H9 (cell line): ENCODE results near the gene SPATA6L. TPM values are rescaled to one million over a fixed set of nuclear protein-coding genes. Genes with fewer than 3 reads are reported as not detected.

Source experiments
- DNase-seq: peaks from one replicate; pipeline ENCODE4 v3.0.0-alpha.2; 2017
- H2AFZ ChIP-seq: one replicate; pipeline ENCODE4 v1.6.1; 2013; ENCODE audit warnings: mild to moderate bottlenecking, low read length, control low read depth, moderate library complexity
- H2AK5ac ChIP-seq: 2 replicates; pipeline ENCODE4 v1.6.1; 2013; ENCODE audit warnings: low read length, control low read depth, mixed read lengths; ENCODE audit not compliant: insufficient read length
- H2BK120ac ChIP-seq: one replicate; pipeline ENCODE4 v1.6.1; 2013; ENCODE audit warnings: low read depth, mild to moderate bottlenecking, low read length, control low read depth, inconsistent platforms; ENCODE audit not compliant: poor library complexity, severe bottlenecking
- H2BK12ac ChIP-seq: 2 replicates; pipeline ENCODE4 v1.6.1; 2013; ENCODE audit warnings: low read length, control low read depth, mixed read lengths, low read depth; ENCODE audit not compliant: insufficient read length
- H2BK15ac ChIP-seq: 2 replicates; pipeline ENCODE4 v1.6.1; 2013; ENCODE audit warnings: low read depth, low read length, control low read depth
- H2BK20ac ChIP-seq: one replicate; pipeline ENCODE4 v1.6.1; 2013; ENCODE audit warnings: low read depth, mild to moderate bottlenecking, low read length, control low read depth, inconsistent platforms; ENCODE audit not compliant: poor library complexity, severe bottlenecking
- H2BK5ac ChIP-seq: 2 replicates; pipeline ENCODE4 v1.6.1; 2013; ENCODE audit warnings: low read length, control low read depth, mixed read lengths; ENCODE audit not compliant: insufficient read length
- H3K14ac ChIP-seq: 2 replicates; pipeline ENCODE4 v1.6.1; 2013; ENCODE audit warnings: low read length, control low read depth; ENCODE audit not compliant: insufficient read depth
- H3K18ac ChIP-seq: 2 replicates; pipeline ENCODE4 v1.6.1; 2013; ENCODE audit warnings: low read depth, mild to moderate bottlenecking, mixed read lengths, low read length, control low read depth; ENCODE audit not compliant: insufficient read length
- H3K23ac ChIP-seq: 2 replicates; pipeline ENCODE4 v1.6.1; 2013; ENCODE audit warnings: low read length, control low read depth, mixed read lengths, low read depth; ENCODE audit not compliant: insufficient read length
- H3K23me2 ChIP-seq: 2 replicates; pipeline ENCODE4 v1.6.1; 2013; ENCODE audit warnings: low read depth, mild to moderate bottlenecking, mixed read lengths, low read length, control low read depth; ENCODE audit not compliant: insufficient read length, poor library complexity, severe bottlenecking
- H3K27ac ChIP-seq: 2 replicates; pipeline ENCODE4 v1.5.1; 2013; ENCODE audit warnings: low read length, control low read depth, mixed read lengths, low read depth; ENCODE audit not compliant: insufficient read length
- H3K27me3 ChIP-seq: 2 replicates; pipeline ENCODE4 v1.6.1; 2013; ENCODE audit warnings: low read length, control low read depth, inconsistent platforms; ENCODE audit not compliant: insufficient read depth
- H3K4ac ChIP-seq: 2 replicates; pipeline ENCODE4 v1.6.1; 2013; ENCODE audit warnings: low read depth, mild to moderate bottlenecking, control low read depth, inconsistent platforms, low read length, moderate library complexity
- H3K4me1 ChIP-seq: 2 replicates; pipeline ENCODE4 v1.6.1; 2013; ENCODE audit warnings: low read length, control low read depth, inconsistent platforms; ENCODE audit not compliant: insufficient read depth
- H3K4me2 ChIP-seq: 2 replicates; pipeline ENCODE4 v1.6.1; 2013; ENCODE audit warnings: low read length, control low read depth, mixed read lengths; ENCODE audit not compliant: insufficient read length, insufficient read depth
- H3K56ac ChIP-seq: 2 replicates; pipeline ENCODE4 v1.6.1; 2013; ENCODE audit warnings: low read depth, mild to moderate bottlenecking, mixed read lengths, low read length, control low read depth; ENCODE audit not compliant: insufficient read length
- H3K79me1 ChIP-seq: 2 replicates; pipeline ENCODE4 v1.6.1; 2013; ENCODE audit warnings: low read depth, mild to moderate bottlenecking, moderate library complexity, low read length, control low read depth, inconsistent platforms; ENCODE audit not compliant: insufficient read depth, poor library complexity, severe bottlenecking
- H3K79me2 ChIP-seq: 2 replicates; pipeline ENCODE4 v1.6.1; 2013; ENCODE audit warnings: low read length, control low read depth, inconsistent platforms; ENCODE audit not compliant: insufficient read depth
- H3K9ac ChIP-seq: 2 replicates; pipeline ENCODE4 v1.6.1; 2013; ENCODE audit warnings: low read length, control low read depth, mixed read lengths; ENCODE audit not compliant: insufficient read length; ENCODE audit errors: extremely low read depth
- H3K9me3 ChIP-seq: one replicate; pipeline ENCODE4 v1.6.1; 2013; ENCODE audit warnings: low read depth, low read length, inconsistent platforms; ENCODE audit not compliant: control insufficient read depth
- H3T11ph ChIP-seq: one replicate; pipeline ENCODE4 v1.6.1; 2013; ENCODE audit warnings: mild to moderate bottlenecking, low read length, control low read depth, inconsistent platforms
- H4K20me1 ChIP-seq: one replicate; pipeline ENCODE4 v1.6.1; 2013; ENCODE audit not compliant: control insufficient read depth, insufficient read length, insufficient read depth
- H4K5ac ChIP-seq: 2 replicates; pipeline ENCODE4 v1.6.1; 2013; ENCODE audit warnings: low read depth, mild to moderate bottlenecking, mixed read lengths, low read length, control low read depth; ENCODE audit not compliant: insufficient read length
- H4K8ac ChIP-seq: replicated peaks from 2 replicates; pipeline ENCODE4 v1.6.1; 2013; ENCODE audit warnings: low read length, control low read depth, mixed read lengths, low read depth; ENCODE audit not compliant: insufficient read length
- H4K91ac ChIP-seq: 2 replicates; pipeline ENCODE4 v1.6.1; 2013; ENCODE audit warnings: low read depth, mild to moderate bottlenecking, moderate library complexity, mixed read lengths, low read length, control low read depth; ENCODE audit not compliant: insufficient read length
- H3K27ac Mint-ChIP-seq, 3 experiments: 2 replicates in 2 of 3; 3 replicates in 1 of 3; pipeline ENCODE4 v1.8.0; 2020 to 2021; ENCODE audit warnings: mixed read lengths in 3 of 3, mild to moderate bottlenecking in 1 of 3, moderate library complexity in 1 of 3
- H3K27me3 Mint-ChIP-seq: 2 replicates; pipeline ENCODE4 v1.8.0; 2021; ENCODE audit warnings: low read depth, mild to moderate bottlenecking, moderate library complexity, mixed read lengths
- H3K36me3 Mint-ChIP-seq, 3 experiments: 2 replicates in 2 of 3; 3 replicates in 1 of 3; pipeline ENCODE4 v1.8.0; 2020 to 2021; ENCODE audit warnings: low read depth in 3 of 3, mixed read lengths in 3 of 3; ENCODE audit not compliant: insufficient read depth in 1 of 3
- H3K4me1 Mint-ChIP-seq, 2 experiments: 2 replicates each; pipeline ENCODE4 v1.8.0; 2020; ENCODE audit warnings: mixed read lengths in 2 of 2
- H3K4me3 Mint-ChIP-seq, 2 experiments: 2 replicates in 1 of 2; 3 replicates in 1 of 2; pipeline ENCODE4 v1.8.0; 2020 to 2021; ENCODE audit warnings: mild to moderate bottlenecking in 2 of 2, mixed read lengths in 2 of 2, moderate library complexity in 1 of 2
- H3K9me3 Mint-ChIP-seq, 2 experiments: 2 replicates in 1 of 2; 3 replicates in 1 of 2; pipeline ENCODE4 v1.8.0; 2020; ENCODE audit warnings: mild to moderate bottlenecking in 2 of 2, mixed read lengths in 2 of 2, moderate library complexity in 1 of 2
- WGBS: extraction: QIAGEN DNeasy Blood & Tissue Kit; methylation state at CpG from one replicate; pipeline ENCODE4 v1.1.7; 2013; ENCODE audit warnings: missing lambda C conversion rate, low lambda C conversion rate, mixed read lengths; ENCODE audit not compliant: insufficient read length; ENCODE audit errors: extremely low coverage; 5-methylcytosine and 5-hydroxymethylcytosine counted together
- total RNA-seq: library from RNA; stranded (reverse); gene quantifications from 2 replicates; pipeline ENCODE4 v1.2.1, GENCODE V29; 2021
- TF ChIP-seq, protein P1 (sequence below): fragments of 200-600 bp; sonication (generic); conservative IDR thresholded peaks from 3 replicates; pipeline ENCODE4 v1.8.0; 2021; ENCODE audit warnings: antibody characterized with exemption, mild to moderate bottlenecking

The SPATA6L gene
- total RNA-seq, 1 experiment from 2014 or later = 0.87 TPM

DNA sequence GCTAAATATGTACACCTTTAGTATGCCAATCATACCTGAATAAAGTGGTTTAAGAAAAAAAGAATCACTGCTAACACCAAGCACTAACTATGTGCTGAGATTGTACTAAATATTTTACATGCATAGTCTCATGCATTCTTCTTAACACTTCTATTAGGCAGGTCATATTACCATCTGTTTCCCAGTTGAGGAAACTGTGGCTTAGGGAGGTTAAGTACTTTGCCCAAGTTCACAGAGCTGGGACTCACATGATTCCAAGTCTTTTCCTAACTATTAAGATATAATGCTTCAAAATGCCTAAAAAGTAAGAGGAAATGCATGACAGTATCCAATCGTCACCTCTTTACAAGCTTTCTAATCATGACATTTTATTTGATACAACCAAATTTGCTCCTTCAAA lies 73.4 kb downstream of the SPATA6L start:
- peaks cover 15 to 21% of the 10 kb centered on the region in 2 experiments for H3K4me1 Mint-ChIP-seq
- no peaks in the 10 kb centered on the region for H3K23me2 ChIP-seq
- no peak overlapping the region for H2AFZ ChIP-seq
- H3K27me3 Mint-ChIP-seq = no peaks in the 10 kb centered on the region
- TF ChIP-seq, protein P1, sequence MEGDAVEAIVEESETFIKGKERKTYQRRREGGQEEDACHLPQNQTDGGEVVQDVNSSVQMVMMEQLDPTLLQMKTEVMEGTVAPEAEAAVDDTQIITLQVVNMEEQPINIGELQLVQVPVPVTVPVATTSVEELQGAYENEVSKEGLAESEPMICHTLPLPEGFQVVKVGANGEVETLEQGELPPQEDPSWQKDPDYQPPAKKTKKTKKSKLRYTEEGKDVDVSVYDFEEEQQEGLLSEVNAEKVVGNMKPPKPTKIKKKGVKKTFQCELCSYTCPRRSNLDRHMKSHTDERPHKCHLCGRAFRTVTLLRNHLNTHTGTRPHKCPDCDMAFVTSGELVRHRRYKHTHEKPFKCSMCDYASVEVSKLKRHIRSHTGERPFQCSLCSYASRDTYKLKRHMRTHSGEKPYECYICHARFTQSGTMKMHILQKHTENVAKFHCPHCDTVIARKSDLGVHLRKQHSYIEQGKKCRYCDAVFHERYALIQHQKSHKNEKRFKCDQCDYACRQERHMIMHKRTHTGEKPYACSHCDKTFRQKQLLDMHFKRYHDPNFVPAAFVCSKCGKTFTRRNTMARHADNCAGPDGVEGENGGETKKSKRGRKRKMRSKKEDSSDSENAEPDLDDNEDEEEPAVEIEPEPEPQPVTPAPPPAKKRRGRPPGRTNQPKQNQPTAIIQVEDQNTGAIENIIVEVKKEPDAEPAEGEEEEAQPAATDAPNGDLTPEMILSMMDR = no peak
- no peaks in the 10 kb centered on the region for H3K9me3 ChIP-seq
- H2BK15ac ChIP-seq = no peak overlapping the region
- H3K18ac ChIP-seq = no peak overlapping the region
- no peak overlapping the region for H3K4ac ChIP-seq
- no peak overlapping the region for H4K91ac ChIP-seq
- H3K9me3 Mint-ChIP-seq = no peaks in the 10 kb centered on the region
- no peak overlapping the region for H3K9ac ChIP-seq
- H3K27ac Mint-ChIP-seq = no peak overlapping the region
- H3T11ph ChIP-seq = no peak overlapping the region
- H2BK5ac ChIP-seq = no peak overlapping the region
- no peaks in the 10 kb centered on the region for H3K79me1 ChIP-seq
- no peaks in the 10 kb centered on the region; a peak in 1 of 7 replicates for H3K36me3 Mint-ChIP-seq
- no peak overlapping the region for H4K5ac ChIP-seq
- no peaks in the 10 kb centered on the region for H3K27me3 ChIP-seq
- H3K56ac ChIP-seq = no peak overlapping the region
- DNase-seq = no peak
- no peaks in the 10 kb centered on the region for H3K79me2 ChIP-seq
- H3K14ac ChIP-seq = no peak overlapping the region
- no peak overlapping the region for H3K27ac ChIP-seq
- H2AK5ac ChIP-seq = no peak overlapping the region
- H4K20me1 ChIP-seq = no peaks in the 10 kb centered on the region
- no peak overlapping the region for H4K8ac ChIP-seq
- H3K4me1 ChIP-seq = peaks cover 4% of the 10 kb centered on the region; the same call in 1 of the 2 replicates
- no peak overlapping the region for H2BK12ac ChIP-seq
- H3K4me2 ChIP-seq = no peak overlapping the region
- H2BK120ac ChIP-seq = no peak overlapping the region
- no CpG with 5 or more reads among the region's 1 CpG for WGBS
- no peak overlapping the region for H3K23ac ChIP-seq
- H2BK20ac ChIP-seq = no peak overlapping the region
- no peak overlapping the region for H3K4me3 Mint-ChIP-seq
